B cell (primary cell): ENCODE measurements around the gene ZNF229. TPM values are rescaled to one million over a fixed set of nuclear protein-coding genes. Genes with fewer than 3 reads are reported as not detected.
"Not testable (repeated sequence)": the region's sequence is repeated elsewhere in the genome, so short reads cannot be mapped to it uniquely, and the experiment has no call there.

ENCODE experiments used
- ATAC-seq: fragments of 200-7000 bp; cut with Tn5 transposase; one replicate; pipeline ENCODE4 v1.10.0; 2021; ENCODE audit warnings: low read depth, mild to moderate bottlenecking, moderate number of reproducible peaks, moderate library complexity
- CTCF ChIA-PET: fragments of 350-600 bp; sonication (Branson Sonifier 250); formaldehyde crosslinking; loops from one replicate; lab custom pipeline; 2021; ENCODE audit warnings: antibody characterized with exemption, inconsistent platforms; lab: Charles Lee
- POLR2A ChIA-PET: fragments of 350-600 bp; sonication (Branson Sonifier 250); formaldehyde crosslinking; loops from one replicate; lab custom pipeline; 2021; ENCODE audit warnings: antibody characterized with exemption; lab: Charles Lee
- DNase-seq: peaks from one replicate; pipeline ENCODE4 v3.0.0; 2013
- H2AFZ ChIP-seq: 2 replicates; pipeline ENCODE4 v1.6.1; 2012; ENCODE audit warnings: mild to moderate bottlenecking, low read depth, low read length; ENCODE audit not compliant: insufficient read depth, poor library complexity, severe bottlenecking
- H3K27ac ChIP-seq, 2 donors: 1 replicate in 1 of 2; 2 replicates in 1 of 2; pipeline ENCODE4 v1.5.1; 2012 to 2013; ENCODE audit warnings: low read length in 2 of 2, mild to moderate bottlenecking in 2 of 2, moderate library complexity in 1 of 2
- H3K27me3 ChIP-seq, 4 experiments: fragments of 200-600 bp in 1 of 4; sonication (generic) in 1 of 4; replicated peaks in 1 of 4; 1 replicate in 2 of 4; 2 replicates in 2 of 4; pipeline versions ENCODE4 v1.6.1 to v1.7.0; 2013 to 2016; ENCODE audit warnings: low read length in 3 of 4, mild to moderate bottlenecking in 2 of 4, mixed read lengths in 1 of 4, moderate library complexity in 1 of 4; ENCODE audit not compliant: insufficient read depth in 4 of 4, control insufficient read depth in 3 of 4; ENCODE audit errors: control extremely low read depth in 1 of 4
- H3K36me3 ChIP-seq, 2 experiments: replicated peaks in 1 of 2; 1 replicate in 1 of 2; 2 replicates in 1 of 2; pipeline versions ENCODE4 v1.6.1 to v1.7.1; 2013; ENCODE audit warnings: low read length in 1 of 2; ENCODE audit not compliant: insufficient read depth in 2 of 2, control insufficient read depth in 1 of 2; ENCODE audit errors: control extremely low read depth in 1 of 2, extremely low read depth in 1 of 2
- H3K4me1 ChIP-seq, 2 donors: fragments of 200-600 bp in 1 of 2; sonication (generic) in 1 of 2; 1 replicate in 1 of 2; 2 replicates in 1 of 2; pipeline versions ENCODE4 v1.5.1 to v1.6.1; 2013 to 2017; ENCODE audit warnings: low read length in 2 of 2; ENCODE audit not compliant: control insufficient read depth in 2 of 2, insufficient read depth in 2 of 2
- H3K4me2 ChIP-seq: replicated peaks from 2 replicates; pipeline ENCODE3; 2012; ENCODE audit warnings: mild to moderate bottlenecking, low read depth, low read length; ENCODE audit not compliant: poor library complexity, severe bottlenecking
- H3K4me3 ChIP-seq, 5 experiments: fragments of 200-600 bp in 1 of 5; sonication (generic) in 1 of 5; 1 replicate in 3 of 5; 2 replicates in 2 of 5; pipeline versions ENCODE4 v1.5.1 to v1.7.0; 2011 to 2016; ENCODE audit warnings: low read length in 4 of 5, mild to moderate bottlenecking in 4 of 5, low read depth in 2 of 5, control low read depth in 1 of 5, moderate library complexity in 1 of 5; ENCODE audit not compliant: insufficient read depth in 1 of 5; ENCODE audit errors: control extremely low read depth in 1 of 5, extremely low read depth in 1 of 5
- H3K79me2 ChIP-seq: fragments of 200-600 bp; sonication (generic); one replicate; pipeline ENCODE4 v1.6.0; 2016; ENCODE audit warnings: low read length; ENCODE audit not compliant: control insufficient read depth, insufficient read depth
- H3K9ac ChIP-seq: fragments of 200-600 bp; sonication (generic); 2 replicates; pipeline ENCODE4 v1.6.1; 2017; ENCODE audit warnings: mild to moderate bottlenecking, low read length, moderate library complexity
- H3K9me3 ChIP-seq, 3 donors: one replicate each; pipeline versions ENCODE4 v1.6.1 to v1.7.1; 2013; ENCODE audit warnings: low read length in 2 of 3; ENCODE audit not compliant: control insufficient read depth in 2 of 3, insufficient read depth in 1 of 3; ENCODE audit errors: control extremely low read depth in 1 of 3
- H4K20me1 ChIP-seq: 2 replicates; pipeline ENCODE4 v1.6.0; 2012; ENCODE audit warnings: mild to moderate bottlenecking, low read length; ENCODE audit not compliant: insufficient read depth, control insufficient read depth, poor library complexity, severe bottlenecking
- H3K27ac Mint-ChIP-seq: one replicate; pipeline ENCODE4 v1.8.0; 2021; ENCODE audit warnings: mixed read lengths
- H3K27me3 Mint-ChIP-seq: one replicate; pipeline ENCODE4 v1.8.0; 2021; ENCODE audit warnings: mixed read lengths
- H3K4me1 Mint-ChIP-seq: one replicate; pipeline ENCODE4 v1.8.0; 2021; ENCODE audit warnings: mixed read lengths
- H3K4me3 Mint-ChIP-seq: one replicate; pipeline ENCODE4 v1.8.0; 2021; ENCODE audit warnings: mixed read lengths
- H3K9me3 Mint-ChIP-seq: one replicate; pipeline ENCODE4 v1.8.0; 2022; ENCODE audit warnings: mixed read lengths; ENCODE audit not compliant: insufficient read depth
- CTCF ChIP-seq: fragments of 200-600 bp; IDR thresholded peaks from one replicate; pipeline ENCODE4 v1.8.0; 2022; ENCODE audit warnings: antibody characterized with exemption, mild to moderate bottlenecking
- EZH2 ChIP-seq: IDR thresholded peaks from 2 replicates; pipeline ENCODE4 v1.6.1; 2012; ENCODE audit warnings: borderline replicate concordance, low read depth, mild to moderate bottlenecking, moderate library complexity, low read length; ENCODE audit not compliant: insufficient read depth, poor library complexity, severe bottlenecking
- WGBS: methylation state at CpG from one replicate; pipeline ENCODE4 v1.1.5; 2013; ENCODE audit warnings: missing lambda C conversion rate; ENCODE audit not compliant: insufficient coverage; 5-methylcytosine and 5-hydroxymethylcytosine counted together
- intact Hi-C: fragments of 100-400 bp; cut with micrococcal nuclease; formaldehyde crosslinking; loops from one replicate; pipeline ENCODE4 v1.10.0; 2022
- polyA plus RNA-seq: library from polyadenylated mRNA; depleted of rRNA; stranded (reverse); fragments of >200 nt; gene quantifications from 2 replicates; pipeline ENCODE4 v1.2.3, GENCODE V29; 2012
- total RNA-seq, 2 donors: library from RNA; stranded (reverse); fragments of 120-200 nt in 1 of 2; gene quantifications; 1 replicate in 1 of 2; 2 replicates in 1 of 2; pipeline versions ENCODE4 v1.2.3 to v1.2.4, GENCODE V29; 2013 to 2022

The ZNF229 gene
- total and polyA plus RNA-seq, 2 donors (not counting 1 experiment from before 2014, with no cell fraction given): 1.8 to 6.2 TPM

DNA sequence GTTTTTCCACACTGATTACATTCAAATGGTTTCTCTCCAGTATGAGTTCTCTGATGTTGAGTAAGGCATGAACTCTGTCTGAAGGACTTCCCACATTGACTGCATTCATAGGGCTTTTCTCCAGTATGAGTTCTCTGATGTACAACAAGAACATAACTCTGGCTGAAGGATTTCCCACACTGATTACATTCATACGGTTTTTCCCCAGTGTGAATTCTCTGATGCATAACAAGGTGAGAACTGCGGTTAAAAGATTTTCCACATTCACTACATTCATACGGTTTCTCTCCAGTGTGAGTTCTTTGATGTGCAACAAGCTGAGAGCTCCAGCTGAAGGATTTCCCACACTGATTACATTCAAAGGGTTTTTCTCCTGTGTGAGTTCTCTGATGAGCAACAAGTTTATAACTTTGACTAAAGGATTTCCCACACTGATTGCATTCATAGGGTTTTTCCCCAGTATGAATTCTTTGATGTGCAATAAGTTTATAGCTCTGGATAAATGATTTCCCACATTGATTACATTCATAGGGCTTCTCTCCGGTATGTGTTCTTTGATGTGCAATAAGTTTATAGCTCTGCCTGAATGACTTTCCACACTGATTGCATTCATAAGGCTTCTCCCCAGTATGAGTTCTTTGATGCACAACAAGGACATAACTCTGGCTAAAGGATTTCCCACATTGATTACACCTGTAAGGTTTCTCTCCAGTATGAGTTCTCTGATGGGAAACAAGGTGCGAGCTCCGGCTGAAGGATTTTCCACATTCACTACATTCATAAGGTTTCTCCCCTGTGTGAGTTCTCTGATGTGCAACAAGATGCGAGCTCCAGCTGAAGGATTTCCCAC lies 28.5 kb upstream of the ZNF229 start:
- H3K4me2 ChIP-seq: no peak overlapping the region
- CTCF ChIA-PET: no interaction called here
- ATAC-seq (no peak), DNase-seq (peak; percentile 45)
- H3K9ac ChIP-seq: no peak overlapping the region
- intact Hi-C loops: no loop called here
- Mint-ChIP-seq H3K9me3 (peaks cover 26% of the 10 kb centered on the region), H3K4me1 (no peaks in the 10 kb centered on the region), H3K27ac (peak overlapping the region; percentile 26), H3K4me3 (no peak overlapping the region), H3K27me3 (no peaks in the 10 kb centered on the region)
- H3K4me3 ChIP-seq: no peak overlapping the region
- no peak overlapping the region for H2AFZ ChIP-seq
- no peaks in the 10 kb centered on the region for H3K4me1 ChIP-seq
- H3K27me3 ChIP-seq: no peaks in the 10 kb centered on the region
- H4K20me1 ChIP-seq: no peaks in the 10 kb centered on the region
- POLR2A ChIA-PET: no interaction called here
- peaks cover 36 to 46% of the 10 kb centered on the region in 2 experiments for H3K36me3 ChIP-seq
- no peak overlapping the region for H3K27ac ChIP-seq
- no peak for TF ChIP-seq CTCF
- TF ChIP-seq EZH2: no peak
- H3K79me2 ChIP-seq: no peaks in the 10 kb centered on the region
- WGBS: 94% methylated on average over 3 of the region's 7 CpGs
- H3K9me3 ChIP-seq: peaks cover 51 to 100% (median 53%) of the 10 kb centered on the region in 3 donors

DNA sequence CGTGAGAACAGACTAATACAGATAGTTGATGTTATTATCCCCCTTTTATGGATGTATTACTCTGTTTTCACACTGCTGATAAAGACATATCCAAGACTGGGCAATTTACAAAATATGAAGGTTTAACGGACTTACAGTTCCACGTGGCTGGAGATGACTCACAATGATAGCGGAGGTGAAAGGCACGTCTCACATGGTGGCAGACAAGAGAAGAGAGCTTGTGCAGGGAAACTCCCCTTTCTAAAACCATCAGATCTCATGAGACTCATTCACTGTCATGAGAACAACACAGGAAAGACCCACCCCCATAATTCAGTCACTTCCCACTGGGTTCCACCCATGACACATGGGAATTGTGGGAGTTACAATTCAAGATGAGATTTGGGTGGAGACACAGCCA lies 20.5 kb upstream of the ZNF229 start:
- ATAC-seq, H4K20me1 ChIP-seq, H3K79me2 ChIP-seq, POLR2A ChIA-PET, H3K4me3 Mint-ChIP-seq, H2AFZ ChIP-seq, H3K4me3 ChIP-seq, H3K4me1 Mint-ChIP-seq, H3K9ac ChIP-seq, CTCF ChIA-PET, H3K4me2 ChIP-seq, H3K27ac ChIP-seq, H3K27me3 Mint-ChIP-seq, H3K27ac Mint-ChIP-seq, H3K4me1 ChIP-seq, intact Hi-C loops, DNase-seq, H3K36me3 ChIP-seq, H3K27me3 ChIP-seq: not testable (repeated sequence)
- no CpG with 5 or more reads among the region's 5 CpGs for WGBS
- peaks cover 5 to 67% (median 43%) of the 10 kb centered on the region in 3 donors for H3K9me3 ChIP-seq
- peaks cover 29% of the 10 kb centered on the region for H3K9me3 Mint-ChIP-seq

- H3K27me3 Mint-ChIP-seq, H3K4me3 Mint-ChIP-seq, H3K79me2 ChIP-seq, CTCF ChIA-PET, H3K27ac ChIP-seq, H3K9ac ChIP-seq, ATAC-seq, H4K20me1 ChIP-seq, H3K4me1 ChIP-seq, POLR2A ChIA-PET, DNase-seq, H3K4me3 ChIP-seq, H3K27ac Mint-ChIP-seq, H3K4me2 ChIP-seq, H3K27me3 ChIP-seq, H3K36me3 ChIP-seq, intact Hi-C loops, H3K4me1 Mint-ChIP-seq, H2AFZ ChIP-seq: not testable (repeated sequence)
- 20% methylated on average over 1 of the region's 3 CpGs for WGBS
- peaks cover 30% of the 10 kb centered on the region for H3K9me3 Mint-ChIP-seq
- H3K9me3 ChIP-seq: peaks cover 0 to 30% (median 22%) of the 10 kb centered on the region in 3 donors
Observed at GRCh38 chr19:44462600-44463286, 14.5 kb upstream of the ZNF229 start.
